NT2/D1 (cell line): ENCODE measurements around the gene PLEKHF1.

Experiments used
- DNase-seq: peaks from one replicate; pipeline ENCODE4 v3.0.0-alpha.2; 2011; ENCODE audit warnings: low read depth, low spot score
- H3K27me3 ChIP-seq: 2 replicates; pipeline ENCODE4 v1.6.0; 2011; ENCODE audit warnings: mild to moderate bottlenecking; ENCODE audit not compliant: insufficient read length, insufficient read depth
- H3K36me3 ChIP-seq: 2 replicates; pipeline ENCODE4 v1.6.1; 2011; ENCODE audit warnings: mild to moderate bottlenecking, low read length, mixed read lengths; ENCODE audit not compliant: insufficient read depth, insufficient read length
- H3K4me1 ChIP-seq: 2 replicates; pipeline ENCODE4 v1.5.1; 2011; ENCODE audit not compliant: insufficient read depth, insufficient read length
- H3K4me3 ChIP-seq: 2 replicates; pipeline ENCODE4 v1.5.1; 2011; ENCODE audit warnings: low read depth; ENCODE audit not compliant: insufficient read length
- H3K9ac ChIP-seq: 2 replicates; pipeline ENCODE4 v1.6.0; 2011; ENCODE audit warnings: low read depth; ENCODE audit not compliant: insufficient read length
- H3K9me3 ChIP-seq: 2 replicates; pipeline ENCODE4 v1.5.1; 2011; ENCODE audit warnings: mild to moderate bottlenecking, low read length; ENCODE audit not compliant: insufficient read depth
- SUZ12 ChIP-seq: IDR thresholded peaks from 2 replicates; pipeline ENCODE4 v1.6.1; 2011; ENCODE audit not compliant: insufficient read length, insufficient read depth; ENCODE audit errors: extremely low read depth
- YY1 ChIP-seq: IDR thresholded peaks from 2 replicates; pipeline ENCODE4 v1.6.1; 2011; ENCODE audit not compliant: insufficient read length, insufficient read depth
- ZNF274 ChIP-seq: IDR thresholded peaks from 2 replicates; pipeline ENCODE4 v1.6.1; 2011; ENCODE audit warnings: mild to moderate bottlenecking, low read depth, low read length

Gene PLEKHF1

DNA sequence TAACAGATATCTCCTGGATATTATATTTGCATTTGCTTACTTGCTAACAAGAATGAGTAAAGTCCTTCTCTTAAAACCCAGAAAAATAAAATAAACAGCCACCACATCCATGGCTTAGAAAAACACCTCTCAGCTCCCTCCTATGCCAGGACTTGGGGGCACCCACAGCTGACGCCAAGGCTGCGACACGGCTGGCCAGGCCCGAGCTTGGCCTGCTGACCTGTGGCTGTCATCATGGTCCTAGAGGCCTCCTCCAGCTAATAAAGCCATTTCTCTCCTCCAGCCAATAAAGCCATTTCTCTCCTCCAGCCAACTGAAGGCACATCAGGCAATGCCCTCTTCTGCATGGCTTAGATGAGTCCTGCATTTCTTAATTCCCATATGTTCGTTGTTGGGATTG is 28.9 kb downstream of the PLEKHF1 start:
- DNase-seq: no peak
- Histone ChIP-seq H3K27me3 (no peaks in the 10 kb centered on the region), H3K4me1 (no peaks in the 10 kb centered on the region), H3K9ac (no peak overlapping the region), H3K9me3 (peaks cover 7% of the 10 kb centered on the region; the same call in 1 of the 2 replicates), H3K36me3 (no peaks in the 10 kb centered on the region), H3K4me3 (no peak overlapping the region)
- no peak for TF ChIP-seq YY1
- TF ChIP-seq SUZ12: no peak
- TF ChIP-seq ZNF274: no peak

GRCh38 chr19:29694669-29695627 is 29.7 kb downstream of the PLEKHF1 start:
- H3K27me3 ChIP-seq: no peaks in the 10 kb centered on the region
- peak; percentile 44 for DNase-seq
- TF ChIP-seq SUZ12 (no peak), YY1 (no peak), ZNF274 (no peak)
- H3K4me3 ChIP-seq: no peak overlapping the region
- H3K36me3 ChIP-seq: no peaks in the 10 kb centered on the region
- no peaks in the 10 kb centered on the region for H3K4me1 ChIP-seq
- H3K9ac ChIP-seq: no peak overlapping the region
- peaks cover 7% of the 10 kb centered on the region; the same call in 1 of the 2 replicates for H3K9me3 ChIP-seq

- Histone ChIP-seq H3K36me3 (no peaks in the 10 kb centered on the region), H3K9me3 (no peaks in the 10 kb centered on the region), H3K27me3 (no peaks in the 10 kb centered on the region), H3K9ac (no peak overlapping the region), H3K4me3 (no peak overlapping the region), H3K4me1 (no peaks in the 10 kb centered on the region)
- TF ChIP-seq SUZ12 (no peak), ZNF274 (no peak), YY1 (no peak)
- DNase-seq: no peak
These were observed 30.7 kb downstream of the PLEKHF1 start for GRCh38 chr19:29695765-29696564.

DNA sequence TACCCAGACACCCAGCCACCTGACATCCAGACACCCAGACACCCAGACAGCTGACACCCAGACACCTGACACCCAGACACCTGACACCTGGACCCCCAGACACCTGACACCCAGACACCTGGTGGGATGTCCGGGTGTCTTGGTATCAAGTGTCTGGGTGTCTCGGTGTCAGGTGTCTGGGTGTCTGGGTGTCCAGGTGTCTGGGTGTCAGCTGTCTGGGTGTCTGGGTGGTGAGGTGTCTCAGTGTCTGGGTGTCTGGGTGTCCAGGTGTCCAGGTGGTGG is 31.2 kb downstream of the PLEKHF1 start:
- H3K36me3 ChIP-seq: no peaks in the 10 kb centered on the region

DNA sequence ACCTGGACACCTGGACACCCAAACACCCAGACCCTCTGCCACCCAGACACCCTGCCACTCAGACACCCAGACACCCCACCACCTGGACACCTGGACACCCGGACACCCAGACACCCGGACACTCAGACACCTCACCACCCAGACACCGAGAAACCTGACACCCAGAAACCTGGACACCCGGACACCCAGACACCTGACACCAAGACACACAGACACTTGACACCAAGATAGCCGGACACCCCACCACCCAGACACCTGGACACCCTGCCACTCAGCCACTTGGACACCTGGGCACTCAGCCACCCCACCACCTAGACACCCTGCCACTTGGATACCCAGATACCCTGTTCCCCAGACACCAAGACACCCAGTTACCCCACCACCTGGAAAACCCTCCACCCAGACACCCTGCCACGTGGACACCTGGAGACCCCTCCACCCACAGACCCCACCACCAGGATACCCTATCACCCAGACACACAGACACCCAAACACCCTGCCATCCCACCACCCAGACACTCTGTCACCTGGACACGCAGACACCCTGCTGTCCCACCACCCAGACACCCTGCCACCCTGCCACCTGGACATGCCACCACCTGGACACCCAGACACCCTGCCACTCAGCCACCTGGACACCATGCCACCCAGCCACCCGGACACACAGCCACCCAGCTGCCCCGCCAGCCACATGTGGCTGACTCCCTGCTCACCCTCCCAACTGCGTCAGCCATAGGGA is 32.4 kb downstream of the PLEKHF1 start:
- no peaks in the 10 kb centered on the region for H3K4me1 ChIP-seq
- no peaks in the 10 kb centered on the region for H3K27me3 ChIP-seq
- TF ChIP-seq SUZ12 (no peak), ZNF274 (no peak), YY1 (no peak)
- no peak overlapping the region for H3K9ac ChIP-seq
- no peak for DNase-seq
- H3K4me3 ChIP-seq: no peak overlapping the region
- peaks cover 9% of the 10 kb centered on the region for H3K36me3 ChIP-seq
- no peaks in the 10 kb centered on the region for H3K9me3 ChIP-seq

More for the DNA sequence above, 31.2 kb downstream of the PLEKHF1 start:
- TF ChIP-seq YY1 (no peak), SUZ12 (no peak), ZNF274 (no peak)
- Histone ChIP-seq H3K4me1 (no peaks in the 10 kb centered on the region), H3K27me3 (no peaks in the 10 kb centered on the region), H3K9me3 (no peaks in the 10 kb centered on the region), H3K4me3 (no peak overlapping the region), H3K9ac (no peak overlapping the region)
- no peak for DNase-seq

DNA sequence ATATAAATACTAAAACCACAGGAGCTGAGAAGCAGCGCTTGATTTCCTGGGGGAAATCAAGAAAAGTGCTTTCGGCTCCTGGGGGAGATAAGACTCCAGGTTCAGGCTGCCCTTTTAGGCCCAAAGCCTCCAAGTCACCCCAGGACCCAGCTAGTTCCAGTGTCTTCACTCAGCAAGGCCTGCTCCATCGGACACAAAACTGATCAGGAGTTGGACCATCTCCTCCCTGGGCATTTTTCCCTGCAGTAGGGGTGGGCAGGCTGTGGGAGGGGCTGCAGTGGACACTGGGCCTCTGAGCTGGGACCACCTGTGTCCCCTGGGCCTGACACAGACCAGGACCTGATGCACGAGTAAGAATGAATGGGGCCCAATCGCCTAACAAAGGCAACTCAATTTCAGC is 34.6 kb downstream of the PLEKHF1 start:
- no peaks in the 10 kb centered on the region for H3K9me3 ChIP-seq
- DNase-seq: no peak
- no peaks in the 10 kb centered on the region for H3K4me1 ChIP-seq
- no peaks in the 10 kb centered on the region for H3K27me3 ChIP-seq
- peaks cover 14% of the 10 kb centered on the region for H3K36me3 ChIP-seq
- TF ChIP-seq ZNF274 (no peak), SUZ12 (no peak), YY1 (no peak)
- H3K9ac ChIP-seq: no peak overlapping the region
- H3K4me3 ChIP-seq: no peak overlapping the region

GRCh38 chr19:29700498-29700897 is 35.2 kb downstream of the PLEKHF1 start:
- H3K9me3 ChIP-seq: no peaks in the 10 kb centered on the region

More at GRCh38 chr19:29700498-29700897, 35.2 kb downstream of the PLEKHF1 start:
- H3K36me3 ChIP-seq: peaks cover 17% of the 10 kb centered on the region
- no peak for DNase-seq
- H3K9ac ChIP-seq: no peak overlapping the region
- no peak overlapping the region for H3K4me3 ChIP-seq
- no peaks in the 10 kb centered on the region for H3K4me1 ChIP-seq
- no peaks in the 10 kb centered on the region for H3K27me3 ChIP-seq
- TF ChIP-seq ZNF274: no peak
- TF ChIP-seq SUZ12: no peak
- TF ChIP-seq YY1: no peak
